ENCODE results near the gene IQSEC1.

- TF ChIP-seq POLR2A (IDR thresholded peaks at IDR 0.05) (no peak), CTCF (IDR thresholded peaks at IDR 0.05) (no peak)
These were observed 84.3 kb downstream of the IQSEC1 start for GRCh38 chr3:12988728-12989454.

All from prostate gland (tissue), 2 donors.